Caco-2 (cell line): ENCODE data around the gene SUMF2. TPM values are rescaled to one million over a fixed set of nuclear protein-coding genes. Genes with fewer than 3 reads are reported as not detected.

Experiments
- BruUV-seq: library from RNA; stranded (reverse); fragments of 400-500 nt; replicated peaks from 2 replicates; lab custom pipeline; 2021; lab: Mats Ljungman, UMichigan
- CTCF ChIA-PET: fragments of 300-600 bp; sonication (Branson Sonifier 250); formaldehyde crosslinking; loops from one replicate; lab custom pipeline; 2022; ENCODE audit warnings: antibody characterized with exemption; lab: Charles Lee
- POLR2A ChIA-PET: fragments of 300-600 bp; sonication (Branson Sonifier 250); formaldehyde crosslinking; loops from one replicate; lab custom pipeline; 2022; ENCODE audit warnings: antibody characterized with exemption; lab: Charles Lee
- DNase-seq, 2 experiments: peaks; one replicate each; pipeline versions ENCODE4 v3.0.0 to v3.0.0-alpha.2; 2020 to 2022
- H3K27me3 ChIP-seq: replicated peaks from 2 replicates; pipeline ENCODE4 v1.6.0; 2011; ENCODE audit warnings: low read length; ENCODE audit not compliant: control insufficient read depth, insufficient read depth
- H3K36me3 ChIP-seq: 2 replicates; pipeline ENCODE4 v1.5.1; 2011; ENCODE audit warnings: low read length; ENCODE audit not compliant: control insufficient read depth, insufficient read depth
- H3K4me1 ChIP-seq: fragments of 250-450 bp; sonication (Bioruptor Pico); 2 replicates; pipeline ENCODE4 v1.5.1; 2020; ENCODE audit warnings: mild to moderate bottlenecking
- H3K4me3 ChIP-seq: 2 replicates; pipeline ENCODE4 v1.5.1; 2011; ENCODE audit warnings: low read depth, mild to moderate bottlenecking, control low read depth, low read length
- H3K9me3 ChIP-seq: fragments of 250-450 bp; sonication (Bioruptor Pico); 2 replicates; pipeline ENCODE4 v1.5.1; 2020; ENCODE audit warnings: mild to moderate bottlenecking, moderate library complexity
- H3K27ac Mint-ChIP-seq: one replicate; pipeline ENCODE4 v1.8.0; 2022; ENCODE audit warnings: mixed read lengths; ENCODE audit not compliant: unreplicated experiment
- H3K27me3 Mint-ChIP-seq: one replicate; pipeline ENCODE4 v1.8.0; 2022; ENCODE audit warnings: mixed read lengths; ENCODE audit not compliant: insufficient read depth, unreplicated experiment
- H3K36me3 Mint-ChIP-seq: one replicate; pipeline ENCODE4 v1.8.0; 2022; ENCODE audit warnings: mild to moderate bottlenecking, mixed read lengths; ENCODE audit not compliant: insufficient read depth, unreplicated experiment
- H3K4me1 Mint-ChIP-seq: one replicate; pipeline ENCODE4 v1.8.0; 2022; ENCODE audit warnings: low read depth, mixed read lengths; ENCODE audit not compliant: unreplicated experiment
- H3K4me3 Mint-ChIP-seq: one replicate; pipeline ENCODE4 v1.8.0; 2022; ENCODE audit warnings: mild to moderate bottlenecking, moderate library complexity, mixed read lengths; ENCODE audit not compliant: unreplicated experiment
- H3K9me3 Mint-ChIP-seq: one replicate; pipeline ENCODE4 v1.8.0; 2022; ENCODE audit warnings: mixed read lengths; ENCODE audit not compliant: unreplicated experiment
- intact Hi-C: fragments of 100-400 bp; cut with micrococcal nuclease; formaldehyde crosslinking; loops from one replicate; pipeline ENCODE4 v1.10.0; 2022; ENCODE audit not compliant: unreplicated experiment
- total RNA-seq: library from RNA; stranded (reverse); gene quantifications from 2 replicates; pipeline ENCODE4 v1.2.3, GENCODE V29; 2022
- TF ChIP-seq, protein P1 (sequence below), 2 experiments: fragments of 200-600 bp in 1 of 2; IDR thresholded peaks; 1 replicate in 1 of 2; 2 replicates in 1 of 2; pipeline versions ENCODE4 v1.5.1 to v1.8.0; 2011 to 2022; ENCODE audit warnings: antibody characterized with exemption in 1 of 2, control low read depth in 1 of 2, inconsistent platforms in 1 of 2, low read depth in 1 of 2, low read length in 1 of 2, mild to moderate bottlenecking in 1 of 2, moderate library complexity in 1 of 2; ENCODE audit not compliant: insufficient read depth in 1 of 2, severe bottlenecking in 1 of 2, unreplicated experiment in 1 of 2

The SUMF2 gene
- total RNA-seq, 1 experiment from 2014 or later, result 172 TPM

DNA sequence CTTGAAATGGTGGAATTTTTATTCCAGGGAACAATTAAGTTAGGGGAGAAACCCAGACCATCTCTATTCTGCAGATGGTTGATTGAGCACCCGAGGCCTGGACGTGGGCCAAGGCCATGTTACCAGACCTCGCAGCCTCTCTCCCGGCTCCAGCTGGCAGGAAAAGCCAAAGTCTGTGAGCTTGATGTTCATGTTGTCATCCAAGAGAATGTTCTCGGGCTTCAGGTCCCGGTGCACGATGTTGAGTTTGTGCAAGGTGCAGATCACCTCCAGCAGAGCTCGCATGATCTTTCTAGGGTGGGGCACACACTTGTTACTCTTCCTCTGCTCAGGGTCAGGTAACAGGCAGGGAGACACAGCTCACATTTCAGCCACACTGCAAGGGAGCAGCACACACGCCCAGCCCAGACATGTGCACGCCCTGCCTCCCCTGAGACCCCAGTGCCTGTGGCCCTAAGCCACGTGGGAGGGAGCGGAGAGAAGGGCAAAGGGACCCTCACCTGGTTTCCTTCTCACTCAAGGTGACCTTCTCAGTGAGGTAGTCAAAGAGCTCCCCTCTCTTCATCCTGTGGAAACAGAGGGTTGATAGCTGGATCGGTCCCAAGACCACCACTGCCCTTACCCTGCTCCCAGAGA, 19.2 kb downstream of the SUMF2 start:
- Mint-ChIP-seq H3K9me3 (no peaks in the 10 kb centered on the region), H3K4me3 (no peak overlapping the region), H3K36me3 (peaks cover 7% of the 10 kb centered on the region), H3K4me1 (no peaks in the 10 kb centered on the region), H3K27me3 (no peaks in the 10 kb centered on the region), H3K27ac (no peak overlapping the region)
- H3K4me1 ChIP-seq, result no peaks in the 10 kb centered on the region
- TF ChIP-seq, protein P1, sequence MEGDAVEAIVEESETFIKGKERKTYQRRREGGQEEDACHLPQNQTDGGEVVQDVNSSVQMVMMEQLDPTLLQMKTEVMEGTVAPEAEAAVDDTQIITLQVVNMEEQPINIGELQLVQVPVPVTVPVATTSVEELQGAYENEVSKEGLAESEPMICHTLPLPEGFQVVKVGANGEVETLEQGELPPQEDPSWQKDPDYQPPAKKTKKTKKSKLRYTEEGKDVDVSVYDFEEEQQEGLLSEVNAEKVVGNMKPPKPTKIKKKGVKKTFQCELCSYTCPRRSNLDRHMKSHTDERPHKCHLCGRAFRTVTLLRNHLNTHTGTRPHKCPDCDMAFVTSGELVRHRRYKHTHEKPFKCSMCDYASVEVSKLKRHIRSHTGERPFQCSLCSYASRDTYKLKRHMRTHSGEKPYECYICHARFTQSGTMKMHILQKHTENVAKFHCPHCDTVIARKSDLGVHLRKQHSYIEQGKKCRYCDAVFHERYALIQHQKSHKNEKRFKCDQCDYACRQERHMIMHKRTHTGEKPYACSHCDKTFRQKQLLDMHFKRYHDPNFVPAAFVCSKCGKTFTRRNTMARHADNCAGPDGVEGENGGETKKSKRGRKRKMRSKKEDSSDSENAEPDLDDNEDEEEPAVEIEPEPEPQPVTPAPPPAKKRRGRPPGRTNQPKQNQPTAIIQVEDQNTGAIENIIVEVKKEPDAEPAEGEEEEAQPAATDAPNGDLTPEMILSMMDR (IDR thresholded peaks at IDR 0.05; ENCODE audit: insufficient read depth in 1 of 2, low read depth in 1 of 2, low read length in 1 of 2, severe bottlenecking in 1 of 2, unreplicated experiment in 1 of 2), result no peak
- BruUV-seq, result no TSS peak
- H3K4me3 ChIP-seq, result no peak overlapping the region
- no peak for DNase-seq
- intact Hi-C loops, result no loop called here
- H3K9me3 ChIP-seq, result no peaks in the 10 kb centered on the region
- POLR2A ChIA-PET, result no interaction called here
- H3K36me3 ChIP-seq, result peaks cover 1% of the 10 kb centered on the region; the same call in 1 of the 2 replicates
- no peaks in the 10 kb centered on the region for H3K27me3 ChIP-seq
- CTCF ChIA-PET, result no interaction called here

DNA sequence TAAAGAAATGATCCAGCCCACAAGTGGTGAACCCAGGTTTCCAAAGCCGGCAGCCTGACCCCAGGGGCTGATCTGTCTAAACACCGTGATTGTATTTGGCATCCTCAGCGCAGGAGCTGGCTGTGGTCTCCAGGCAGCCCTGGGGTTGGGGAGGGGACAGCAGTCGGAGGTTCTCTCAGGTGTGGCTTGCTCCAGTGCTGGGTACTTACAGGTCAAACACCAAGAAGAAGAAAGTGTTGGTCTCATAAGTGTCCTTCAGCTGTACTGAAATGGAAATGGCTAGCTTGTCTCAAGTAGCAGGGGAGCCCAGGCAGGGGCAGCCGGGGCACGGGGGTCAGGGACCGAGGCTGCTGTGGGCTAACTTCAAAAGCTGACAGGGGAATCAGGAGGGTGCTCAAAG, 22.7 kb downstream of the SUMF2 start:
- Histone ChIP-seq H3K9me3 (no peaks in the 10 kb centered on the region), H3K36me3 (no peaks in the 10 kb centered on the region; the same call in 1 of the 2 replicates), H3K27me3 (no peaks in the 10 kb centered on the region), H3K4me3 (no peak overlapping the region), H3K4me1 (no peaks in the 10 kb centered on the region)
- Mint-ChIP-seq H3K4me3 (no peak overlapping the region), H3K27me3 (no peaks in the 10 kb centered on the region), H3K9me3 (no peaks in the 10 kb centered on the region), H3K4me1 (no peaks in the 10 kb centered on the region), H3K27ac (no peak overlapping the region), H3K36me3 (peaks cover 12% of the 10 kb centered on the region)
- TF ChIP-seq, protein P1 (IDR thresholded peaks at IDR 0.05; ENCODE audit: insufficient read depth in 1 of 2, low read depth in 1 of 2, low read length in 1 of 2, severe bottlenecking in 1 of 2, unreplicated experiment in 1 of 2), result no peak
- intact Hi-C loops, result no loop called here
- no TSS peak for BruUV-seq
- DNase-seq, result no peak
- ChIA-PET CTCF (no interaction called here), POLR2A (no interaction called here)

DNA sequence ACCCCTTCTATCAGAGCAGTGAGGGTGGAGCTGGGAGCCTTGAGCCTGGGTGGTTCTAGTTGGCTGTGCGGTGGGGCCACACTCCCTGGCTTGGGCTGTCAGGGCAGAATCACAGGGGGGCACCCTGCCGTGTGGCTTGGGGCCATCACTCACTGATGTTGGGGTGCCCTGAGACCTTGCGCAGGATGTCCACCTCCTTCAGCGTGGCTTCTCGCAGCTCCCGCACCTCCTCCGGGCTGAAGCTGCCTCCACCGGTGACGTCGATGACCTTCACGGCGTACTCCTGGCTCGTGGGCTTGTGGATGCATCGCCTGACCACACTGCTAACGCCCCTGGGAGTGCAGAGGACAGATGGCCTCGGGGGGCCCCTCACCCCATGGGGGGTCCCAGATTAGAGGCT, 23.4 kb downstream of the SUMF2 start:
- H3K4me1 Mint-ChIP-seq, result no peaks in the 10 kb centered on the region
- Histone ChIP-seq H3K36me3 (no peaks in the 10 kb centered on the region; the same call in 1 of the 2 replicates), H3K4me3 (no peak overlapping the region), H3K9me3 (no peaks in the 10 kb centered on the region), H3K4me1 (no peaks in the 10 kb centered on the region), H3K27me3 (no peaks in the 10 kb centered on the region)
- no peak overlapping the region for H3K4me3 Mint-ChIP-seq
- ChIA-PET CTCF (no interaction called here), POLR2A (no interaction called here)
- intact Hi-C loops, result no loop called here
- no TSS peak for BruUV-seq
- no peaks in the 10 kb centered on the region for H3K27me3 Mint-ChIP-seq
- DNase-seq, result no peak
- H3K36me3 Mint-ChIP-seq, result peaks cover 12% of the 10 kb centered on the region
- no peaks in the 10 kb centered on the region for H3K9me3 Mint-ChIP-seq
- TF ChIP-seq, protein P1 (IDR thresholded peaks at IDR 0.05; ENCODE audit: insufficient read depth in 1 of 2, low read depth in 1 of 2, low read length in 1 of 2, severe bottlenecking in 1 of 2, unreplicated experiment in 1 of 2), result no peak
- no peak overlapping the region for H3K27ac Mint-ChIP-seq
